Nucleus accumbens (tissue), 56 donors: Measurements from ENCODE around the gene PAF1.
A peak's percentile ranks its signal among the peaks of the same experiment; 100 is the strongest.
"Not testable (repeated sequence)": the region's sequence is repeated elsewhere in the genome, so short reads cannot be mapped to it uniquely, and the experiment has no call there.

Experiments
- DNase-seq, 56 donors: peaks; one replicate each; lab custom pipeline; 2025; lab: John Stamatoyannopoulos, UW

PAF1 gene

GRCh38 chr19:39385629-39386411, 5.1 kb downstream of the PAF1 start:
- DNase-seq = no peak

- no peak for DNase-seq
Measured at GRCh38 chr19:39384839-39385568, 5.9 kb downstream of the PAF1 start.

- no peak for DNase-seq
Measured at GRCh38 chr19:39382991-39383828, 7.7 kb downstream of the PAF1 start.

- no peak for DNase-seq
Measured at GRCh38 chr19:39381910-39382611, 8.8 kb downstream of the PAF1 start.

- no peak for DNase-seq
Measured at GRCh38 chr19:39380521-39381502, 10.1 kb downstream of the PAF1 start.

- DNase-seq = peak in 4 of 56 donors; percentile 13 to 22 (median 14)
Measured at GRCh38 chr19:39379865-39380396, 11.0 kb downstream of the PAF1 start.

GRCh38 chr19:39379366-39379765, 11.5 kb downstream of the PAF1 start:
- DNase-seq = not testable (repeated sequence)

- DNase-seq = no peak
Measured at GRCh38 chr19:39377373-39378362, 13.2 kb downstream of the PAF1 start.

- no peak for DNase-seq
Measured at GRCh38 chr19:39375929-39376328, 15.0 kb downstream of the PAF1 start.

- peak in 8 of 56 donors; percentile 9 to 36 (median 23) for DNase-seq
Measured at GRCh38 chr19:39372941-39373340, 18.0 kb downstream of the PAF1 start.

GRCh38 chr19:39372047-39372802, 18.7 kb downstream of the PAF1 start:
- DNase-seq = peak in 43 of 56 donors; percentile 10 to 81 (median 37)

GRCh38 chr19:39370735-39371134, 20.2 kb downstream of the PAF1 start:
- DNase-seq = no peak

GRCh38 chr19:39369200-39369599, 21.7 kb downstream of the PAF1 start:
- no peak for DNase-seq

GRCh38 chr19:39365531-39365930, 25.4 kb downstream of the PAF1 start:
- no peak for DNase-seq

GRCh38 chr19:39363901-39364457, 26.9 kb downstream of the PAF1 start:
- DNase-seq = peak in 54 of 56 donors; percentile 11 to 95 (median 79)
